ENCODE measurements around the gene SEC16B.

GRCh38 chr1:177897998-177898654 is 71.7 kb downstream of the SEC16B start:
- TF ChIP-seq CTCF (IDR thresholded peaks at IDR 0.05), result no peak
- no peak for TF ChIP-seq POLR2A (IDR thresholded peaks at IDR 0.05)
